Left colon (tissue), 2 donors: Measurements from ENCODE around the gene GADD45G. TPM values are rescaled to one million over a fixed set of nuclear protein-coding genes. Genes with fewer than 3 reads are reported as not detected.

Experiments
- ATAC-seq: fragments of 200-7000 bp; cut with Tn5 transposase; one replicate; pipeline ENCODE4 v1.9.1; 2020; ENCODE audit warnings: mild to moderate bottlenecking, moderate library complexity
- DNase-seq, 2 donors: peaks; one replicate each; pipeline ENCODE4 v3.0.0-alpha.2; 2020
- intact Hi-C, 2 donors: fragments of 100-400 bp; cut with DNase I in 1 of 2; cut with micrococcal nuclease in 1 of 2; formaldehyde crosslinking; loops; one replicate each; pipeline versions ENCODE4 v1.11.2 to v1.14.0; 2022; cut with DNase I, micrococcal nuclease
- total RNA-seq, 2 donors: library from RNA; stranded (reverse); fragmentation: NEBNext Ultra II Directional; extraction: Animal tissue kit (Norgen Biotek cat#: 25700); gene quantifications; one replicate each; pipeline ENCODE4 v1.2.1, GENCODE V29; 2021
- donor health status: DM: no; HTN: no; CAD: no.
- donor health status: DM: yes; HTN: yes; CAD: no.

Gene GADD45G
- total RNA-seq, 2 donors from 2014 or later = 5.3 to 13.9 TPM

- ATAC-seq (peak; percentile 45), DNase-seq (peak; percentile 53 to 72)
- intact Hi-C loops = loop anchor here in 1 of 2 donors (10.0 kb wide), 1 partner anchor 389 kb away; no protein-coding TSS in a partner anchor
Measured at GRCh38 chr9:89605465-89606048, 745 bp downstream of the GADD45G start.

- peak; percentile 72 for ATAC-seq
- intact Hi-C loops = loop anchor here in 1 of 2 donors (10.0 kb wide), 1 partner anchor 389 kb away; no protein-coding TSS in a partner anchor
- DNase-seq = peak; percentile 84 to 85
Measured at GRCh38 chr9:89606049-89606623, 1.3 kb downstream of the GADD45G start.

GRCh38 chr9:89606624-89607311 is 2.0 kb downstream of the GADD45G start:
- intact Hi-C loops = loop anchor here in 1 of 2 donors (10.0 kb wide), 1 partner anchor 388 kb away; no protein-coding TSS in a partner anchor
- ATAC-seq (peak; percentile 50), DNase-seq (peak; percentile 71 to 78)

GRCh38 chr9:89608641-89609335 is 4.0 kb downstream of the GADD45G start:
- intact Hi-C loops = loop anchor here in 1 of 2 donors (10.0 kb wide), 1 partner anchor 386 kb away; no protein-coding TSS in a partner anchor
- no peak for ATAC-seq
- DNase-seq = no peak

- intact Hi-C loops = loop anchor here in 1 of 2 donors (10.0 kb wide), 1 partner anchor 385 kb away; no protein-coding TSS in a partner anchor
- ATAC-seq = no peak
- no peak for DNase-seq
Measured at GRCh38 chr9:89609426-89610006, 4.7 kb downstream of the GADD45G start.

- no peak for ATAC-seq
- DNase-seq = no peak
- intact Hi-C loops = no loop called here
Measured at GRCh38 chr9:89610391-89610925, 5.6 kb downstream of the GADD45G start.

GRCh38 chr9:89611425-89611824 is 6.6 kb downstream of the GADD45G start:
- ATAC-seq (no peak), DNase-seq (no peak)
- intact Hi-C loops = no loop called here

GRCh38 chr9:89612566-89613278 is 7.9 kb downstream of the GADD45G start:
- ATAC-seq = no peak
- intact Hi-C loops = no loop called here
- no peak for DNase-seq

GRCh38 chr9:89613912-89614892 is 9.4 kb downstream of the GADD45G start:
- no peak for ATAC-seq
- intact Hi-C loops = no loop called here

GRCh38 chr9:89615661-89616060 is 10.8 kb downstream of the GADD45G start:
- intact Hi-C loops = no loop called here
- ATAC-seq = no peak
- DNase-seq = no peak

More at GRCh38 chr9:89613912-89614892, 9.4 kb downstream of the GADD45G start:
- DNase-seq = no peak

- intact Hi-C loops = no loop called here
- ATAC-seq = no peak
- no peak for DNase-seq
Measured at GRCh38 chr9:89616411-89616810, 11.6 kb downstream of the GADD45G start.

GRCh38 chr9:89617978-89618377 is 13.2 kb downstream of the GADD45G start:
- DNase-seq (no peak), ATAC-seq (no peak)
- intact Hi-C loops = no loop called here

- intact Hi-C loops = no loop called here
- no peak for DNase-seq
- no peak for ATAC-seq
Measured at GRCh38 chr9:89619019-89619418, 14.2 kb downstream of the GADD45G start.

- intact Hi-C loops = no loop called here
- no peak for ATAC-seq
- no peak for DNase-seq
Measured at GRCh38 chr9:89619424-89620138, 14.8 kb downstream of the GADD45G start.

- DNase-seq = no peak
- intact Hi-C loops = no loop called here
Measured at GRCh38 chr9:89621031-89621430, 16.2 kb downstream of the GADD45G start.

GRCh38 chr9:89621676-89622075 is 16.9 kb downstream of the GADD45G start:
- ATAC-seq (no peak), DNase-seq (no peak)
- intact Hi-C loops = no loop called here

More at GRCh38 chr9:89621031-89621430, 16.2 kb downstream of the GADD45G start:
- ATAC-seq = no peak
